K562 (cell line): ENCODE data around the gene NKIRAS1. TPM values are rescaled to one million over a fixed set of nuclear protein-coding genes. Genes with fewer than 3 reads are reported as not detected.

Source experiments
- ARID4B ChIP-seq: sonication (generic); formaldehyde crosslinking; IDR thresholded peaks from 2 replicates; pipeline ENCODE4 v1.8.0; 2022; ENCODE audit warnings: mild to moderate bottlenecking, missing genetic modification reagents
- JUNB ChIP-seq: fragments of 450-650 bp; formaldehyde crosslinking; conservative IDR thresholded peaks from 2 replicates; pipeline ENCODE4 v1.4.0; 2020; ENCODE audit warnings: mild to moderate bottlenecking
- MAZ ChIP-seq, 2 experiments: fragments of 450-650 bp in 1 of 2; sonication (generic) in 1 of 2; formaldehyde crosslinking; IDR thresholded peaks in 1 of 2; conservative IDR thresholded peaks in 1 of 2; 2 replicates each; pipeline versions ENCODE4 v1.4.0 to v1.5.0; 2020; ENCODE audit warnings: mild to moderate bottlenecking in 1 of 2, missing genetic modification reagents in 1 of 2
- NR3C1 ChIP-seq: sonication (generic); formaldehyde crosslinking; IDR thresholded peaks from 2 replicates; pipeline ENCODE4 v1.8.1; 2022; ENCODE audit warnings: missing genetic modification reagents
- PHTF2 ChIP-seq: fragments of 250-450 bp; sonication (Bioruptor Pico); IDR thresholded peaks from 2 replicates; pipeline ENCODE4 v1.5.0; 2021; ENCODE audit warnings: mild to moderate bottlenecking
- TAF1 ChIP-seq: IDR thresholded peaks from 2 replicates; pipeline ENCODE4 v1.6.1; 2011; ENCODE audit warnings: mild to moderate bottlenecking, low read length, moderate library complexity; ENCODE audit not compliant: insufficient read depth, control insufficient read depth, severe bottlenecking; ENCODE audit errors: extremely low read depth
- ZNF311 ChIP-seq: fragments of 250-450 bp; sonication (Bioruptor Pico); IDR thresholded peaks from 2 replicates; pipeline ENCODE4 v1.4.0; 2020; ENCODE audit warnings: mild to moderate bottlenecking, moderate library complexity
- ZNF318 ChIP-seq, 2 experiments: fragments of 450-650 bp; IDR thresholded peaks; 2 replicates each; pipeline ENCODE4 v1.6.1; 2016; ENCODE audit warnings: mild to moderate bottlenecking in 2 of 2, borderline replicate concordance in 1 of 2, low read depth in 1 of 2, moderate library complexity in 1 of 2
- ZNF398 ChIP-seq: fragments of 250-450 bp; sonication (Bioruptor Pico); IDR thresholded peaks from 2 replicates; pipeline ENCODE4 v1.8.0; 2021; ENCODE audit warnings: moderate library complexity, mild to moderate bottlenecking, inconsistent platforms
- ZNF507 ChIP-seq: conservative IDR thresholded peaks from 2 replicates; pipeline ENCODE4 v1.6.1; 2017; ENCODE audit warnings: missing genetic modification characterization, missing compliant biosample characterization
- polyA plus RNA-seq, 8 experiments: library from polyadenylated mRNA; depleted of rRNA in 4 of 8; stranded (reverse) in 5 of 8; unstranded in 3 of 8; fragments of >200 nt; fragmentation: Nextera tagmentation in 2 of 8; fragmentation: Illumina TruSeq in 1 of 8; extraction: Ambion mirVana in 2 of 8; extraction: Trizol in 1 of 8; gene quantifications; 2 replicates each; pipeline versions ENCODE4 v1.2.1 to v1.2.3, GENCODE V29; 2011 to 2014; ENCODE audit warnings: inconsistent platforms in 1 of 8, missing spikeins in 1 of 8
- total RNA-seq, 7 experiments: library from RNA; depleted of rRNA in 6 of 7; stranded (reverse); fragments of >200 nt in 6 of 7; fragmentation: Illumina TruSeq in 2 of 7; extraction: Trizol in 2 of 7; gene quantifications; 2 replicates each; pipeline versions ENCODE4 v1.2.1 to v1.2.3, GENCODE V29; 2011 to 2021; ENCODE audit warnings: low replicate concordance in 1 of 7

NKIRAS1 gene
- total and polyA plus RNA-seq, 9 of the 15 experiments (the other 6 are each of a cell fraction or from before 2014, with no cell fraction given), result 5.1 to 10.3 (median 6.3) TPM

- TF ChIP-seq ARID4B (CRISPR knock-in tag) (no peak), MAZ (CRISPR knock-in tag; conservative IDR thresholded peaks at IDR 0.05 in 1 of 2, IDR thresholded peaks at IDR 0.05 in 1 of 2) (no peak), PHTF2 (CRISPR knock-in tag) (no peak), JUNB (CRISPR knock-in tag) (no peak), ZNF398 (CRISPR knock-in tag) (no peak), ZNF311 (CRISPR knock-in tag) (no peak), ZNF318 (IDR thresholded peaks at IDR 0.05; ENCODE audit: borderline replicate concordance in 1 of 2, low read depth in 1 of 2) (no peak), TAF1 (no peak), ZNF507 (tag) (no peak), NR3C1 (no peak)
Measured at GRCh38 chr3:23915537-23916108, 1.2 kb downstream of the NKIRAS1 start (continued).
